ENCODE data around the gene FRMD4A.
A peak's percentile ranks its signal among the peaks of the same experiment; 100 is the strongest.

Gene FRMD4A

DNA sequence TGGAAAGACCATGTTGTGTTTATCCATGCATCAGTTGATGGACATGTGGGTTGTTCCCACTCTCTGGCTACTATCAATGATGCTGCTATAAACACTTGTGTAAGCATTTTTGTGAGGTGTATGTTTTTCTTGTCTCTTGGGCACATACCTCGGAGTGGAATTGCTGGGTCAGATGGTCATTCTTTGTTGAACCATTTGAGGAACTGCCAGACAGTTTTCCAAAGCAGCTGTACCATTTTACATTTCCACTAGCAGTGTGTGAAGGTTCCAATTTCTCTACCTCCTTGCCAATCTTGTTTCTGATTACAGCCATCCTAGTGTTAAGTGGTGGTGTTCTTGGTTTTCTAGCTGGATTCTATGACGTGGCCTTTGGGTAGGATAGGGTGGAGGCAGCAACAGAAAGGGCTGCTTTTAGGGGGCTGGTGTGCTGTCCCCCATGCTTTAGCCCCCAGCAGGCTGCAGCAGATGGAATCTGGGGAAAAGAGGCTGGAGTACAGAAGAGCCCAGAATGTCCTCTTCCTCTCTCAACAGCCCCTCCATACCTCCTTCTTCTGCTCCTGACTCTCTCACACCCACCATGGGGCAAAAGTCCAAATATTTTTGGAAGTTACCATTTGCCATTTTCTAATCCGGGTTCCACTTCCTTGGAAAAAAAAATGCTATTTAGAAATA lies 352.7 kb downstream of the FRMD4A start:
- H3K4me3 ChIP-seq (ENCODE audit: low read length in 2 of 2), result no peak overlapping the region
- no peaks in the 10 kb centered on the region for H3K36me3 ChIP-seq (replicated peaks in 1 of 2; ENCODE audit: control insufficient read depth in 2 of 2, insufficient read depth in 2 of 2, low read length in 2 of 2)
- H2BK120ac ChIP-seq (ENCODE audit: low read depth, low read length), result no peak overlapping the region
- H3K14ac ChIP-seq (ENCODE audit: low read length), result no peak overlapping the region
- no peak overlapping the region for H2AK5ac ChIP-seq (ENCODE audit: low read depth, low read length)
- WGBS, 2 donors (ENCODE audit: extremely low coverage in 2 of 2, insufficient read length in 2 of 2, insufficient replicate concordance in 1 of 2), result no CpG with 5 or more reads among the region's 3 CpGs
- no peak overlapping the region for H3K4me2 ChIP-seq (ENCODE audit: insufficient read depth, low read length, poor library complexity, severe bottlenecking)
- H3K23ac ChIP-seq (ENCODE audit: low read depth, low read length, poor library complexity), result no peak overlapping the region
- H3K18ac ChIP-seq (ENCODE audit: low read length), result no peak overlapping the region
- no peak overlapping the region for H3K4ac ChIP-seq (ENCODE audit: low read length)
- H4K8ac ChIP-seq (ENCODE audit: low read depth, low read length), result no peak overlapping the region
- no peak overlapping the region for H3K27ac ChIP-seq (replicated peaks; ENCODE audit: low read length)
- H3K9me3 ChIP-seq (replicated peaks in 1 of 2; ENCODE audit: control insufficient read depth in 2 of 2, insufficient read depth in 1 of 2, low read depth in 1 of 2, low read length in 2 of 2), result no peaks in the 10 kb centered on the region
- H3K27me3 ChIP-seq (ENCODE audit: control insufficient read depth in 3 of 3, insufficient read depth in 3 of 3, low read depth in 1 of 3, low read length in 3 of 3), result no peaks in the 10 kb centered on the region
- no peak for DNase-seq (ENCODE audit: low spot score)
- H2BK5ac ChIP-seq (ENCODE audit: low read length), result no peak overlapping the region
- H3K9ac ChIP-seq (ENCODE audit: low read depth, low read length, poor library complexity), result no peak overlapping the region
- peaks cover 0 to 1% of the 10 kb centered on the region in 2 donors for H3K4me1 ChIP-seq (ENCODE audit: control insufficient read depth in 2 of 2, insufficient read depth in 1 of 2, low read depth in 1 of 2, low read length in 2 of 2)
- no peak overlapping the region for H2AFZ ChIP-seq (ENCODE audit: low read length)
- no peak overlapping the region for H2BK15ac ChIP-seq (ENCODE audit: low read length)
- no peak overlapping the region for H2BK12ac ChIP-seq (ENCODE audit: low read length)
- H3K79me1 ChIP-seq (ENCODE audit: low read depth, low read length), result no peaks in the 10 kb centered on the region
- no peak overlapping the region for H4K91ac ChIP-seq (ENCODE audit: low read depth, low read length, poor library complexity)

DNA sequence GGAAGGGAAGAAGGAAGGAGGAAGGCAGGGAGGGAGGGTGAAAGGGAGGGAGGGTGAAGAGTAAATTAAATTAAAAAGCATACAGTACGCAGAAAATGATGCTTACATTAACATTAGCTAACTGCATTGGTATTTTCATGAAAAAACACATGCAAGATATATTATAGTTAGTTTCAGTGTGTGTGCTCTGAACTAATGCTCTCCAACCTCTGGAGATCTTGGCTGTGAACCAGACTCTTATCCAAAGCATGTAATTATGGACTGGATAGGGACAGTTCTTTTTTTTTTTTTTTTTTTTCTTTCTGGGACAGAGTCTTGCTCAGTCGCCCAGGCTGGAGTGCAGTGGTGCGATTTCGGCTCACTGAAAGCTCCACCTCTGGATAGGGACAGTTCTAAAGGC lies 357.0 kb downstream of the FRMD4A start:
- H3K9ac ChIP-seq (ENCODE audit: low read depth, low read length, poor library complexity), result no peak overlapping the region

DNA sequence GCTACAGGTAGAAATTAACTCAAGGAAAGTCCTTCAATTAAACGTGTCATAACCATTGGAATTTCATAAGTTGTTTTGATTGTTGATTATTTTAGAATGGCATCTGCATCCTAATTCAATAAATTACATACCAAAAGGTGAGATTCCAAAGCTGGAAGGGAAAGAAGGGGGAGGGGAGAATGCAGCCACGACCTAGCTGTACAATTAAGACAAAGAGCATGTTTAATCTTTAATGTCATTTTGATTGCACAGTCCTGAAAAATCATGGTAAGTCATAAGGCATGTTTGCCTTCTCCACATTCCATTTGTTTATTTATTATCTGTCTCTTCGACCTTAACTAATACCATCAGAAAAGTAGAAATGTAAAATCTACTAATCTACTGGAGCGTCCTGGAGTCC lies 358.1 kb downstream of the FRMD4A start:
- H3K4ac ChIP-seq (ENCODE audit: low read length), result no peak overlapping the region
- H3K4me1 ChIP-seq (ENCODE audit: control insufficient read depth in 2 of 2, insufficient read depth in 1 of 2, low read depth in 1 of 2, low read length in 2 of 2), result peaks cover 0 to 17% of the 10 kb centered on the region in 2 donors
- H3K23ac ChIP-seq (ENCODE audit: low read depth, low read length, poor library complexity), result no peak overlapping the region
- H2BK120ac ChIP-seq (ENCODE audit: low read depth, low read length), result no peak overlapping the region
- DNase-seq (ENCODE audit: low spot score), result no peak
- H3K9ac ChIP-seq (ENCODE audit: low read depth, low read length, poor library complexity), result no peak overlapping the region
- no CpG with 5 or more reads among the region's 4 CpGs for WGBS, 2 donors (ENCODE audit: extremely low coverage in 2 of 2, insufficient read length in 2 of 2, insufficient replicate concordance in 1 of 2)
- H3K14ac ChIP-seq (ENCODE audit: low read length), result no peak overlapping the region
- H3K9me3 ChIP-seq (replicated peaks in 1 of 2; ENCODE audit: control insufficient read depth in 2 of 2, insufficient read depth in 1 of 2, low read depth in 1 of 2, low read length in 2 of 2), result peaks cover 0 to 2% of the 10 kb centered on the region in 2 donors
- no peak overlapping the region for H3K4me3 ChIP-seq (ENCODE audit: low read length in 2 of 2)
- no peak overlapping the region for H3K27ac ChIP-seq (replicated peaks; ENCODE audit: low read length)
- H3K79me1 ChIP-seq (ENCODE audit: low read depth, low read length), result no peaks in the 10 kb centered on the region
- H4K8ac ChIP-seq (ENCODE audit: low read depth, low read length), result no peak overlapping the region
- H2BK15ac ChIP-seq (ENCODE audit: low read length), result no peak overlapping the region
- no peak overlapping the region for H2AFZ ChIP-seq (ENCODE audit: low read length)
- no peaks in the 10 kb centered on the region for H3K27me3 ChIP-seq (ENCODE audit: control insufficient read depth in 3 of 3, insufficient read depth in 3 of 3, low read depth in 1 of 3, low read length in 3 of 3)
- no peak overlapping the region for H3K18ac ChIP-seq (ENCODE audit: low read length)
- H2BK12ac ChIP-seq (ENCODE audit: low read length), result no peak overlapping the region
- no peak overlapping the region for H2AK5ac ChIP-seq (ENCODE audit: low read depth, low read length)
- no peak overlapping the region for H4K91ac ChIP-seq (ENCODE audit: low read depth, low read length, poor library complexity)
- H3K36me3 ChIP-seq (replicated peaks in 1 of 2; ENCODE audit: control insufficient read depth in 2 of 2, insufficient read depth in 2 of 2, low read length in 2 of 2), result no peaks in the 10 kb centered on the region
- H2BK5ac ChIP-seq (ENCODE audit: low read length), result no peak overlapping the region
- H3K4me2 ChIP-seq (ENCODE audit: insufficient read depth, low read length, poor library complexity, severe bottlenecking), result no peak overlapping the region

More for the DNA sequence above, 357.0 kb downstream of the FRMD4A start:
- Histone ChIP-seq H2AK5ac (ENCODE audit: low read depth, low read length) (no peak overlapping the region), H3K27me3 (ENCODE audit: control insufficient read depth in 3 of 3, insufficient read depth in 3 of 3, low read depth in 1 of 3, low read length in 3 of 3) (no peaks in the 10 kb centered on the region), H3K36me3 (replicated peaks in 1 of 2; ENCODE audit: control insufficient read depth in 2 of 2, insufficient read depth in 2 of 2, low read length in 2 of 2) (no peaks in the 10 kb centered on the region), H2BK12ac (ENCODE audit: low read length) (no peak overlapping the region), H4K8ac (ENCODE audit: low read depth, low read length) (no peak overlapping the region), H3K4ac (ENCODE audit: low read length) (no peak overlapping the region), H2BK5ac (ENCODE audit: low read length) (no peak overlapping the region), H2AFZ (ENCODE audit: low read length) (no peak overlapping the region), H3K23ac (ENCODE audit: low read depth, low read length, poor library complexity) (no peak overlapping the region), H3K79me1 (ENCODE audit: low read depth, low read length) (no peaks in the 10 kb centered on the region), H3K4me1 (ENCODE audit: control insufficient read depth in 2 of 2, insufficient read depth in 1 of 2, low read depth in 1 of 2, low read length in 2 of 2) (peaks cover 0 to 17% of the 10 kb centered on the region in 2 donors), H3K9me3 (replicated peaks in 1 of 2; ENCODE audit: control insufficient read depth in 2 of 2, insufficient read depth in 1 of 2, low read depth in 1 of 2, low read length in 2 of 2) (peaks cover 0 to 2% of the 10 kb centered on the region in 2 donors), H3K4me3 (ENCODE audit: low read length in 2 of 2) (no peak overlapping the region), H3K18ac (ENCODE audit: low read length) (no peak overlapping the region), H3K4me2 (ENCODE audit: insufficient read depth, low read length, poor library complexity, severe bottlenecking) (no peak overlapping the region), H3K14ac (ENCODE audit: low read length) (no peak overlapping the region), H3K27ac (replicated peaks; ENCODE audit: low read length) (no peak overlapping the region), H2BK120ac (ENCODE audit: low read depth, low read length) (no peak overlapping the region), H2BK15ac (ENCODE audit: low read length) (no peak overlapping the region), H4K91ac (ENCODE audit: low read depth, low read length, poor library complexity) (no peak overlapping the region)
- DNase-seq (ENCODE audit: low spot score), result no peak
- WGBS, 2 donors (ENCODE audit: extremely low coverage in 2 of 2, insufficient read length in 2 of 2, insufficient replicate concordance in 1 of 2), result no CpG with 5 or more reads among the region's 4 CpGs

DNA sequence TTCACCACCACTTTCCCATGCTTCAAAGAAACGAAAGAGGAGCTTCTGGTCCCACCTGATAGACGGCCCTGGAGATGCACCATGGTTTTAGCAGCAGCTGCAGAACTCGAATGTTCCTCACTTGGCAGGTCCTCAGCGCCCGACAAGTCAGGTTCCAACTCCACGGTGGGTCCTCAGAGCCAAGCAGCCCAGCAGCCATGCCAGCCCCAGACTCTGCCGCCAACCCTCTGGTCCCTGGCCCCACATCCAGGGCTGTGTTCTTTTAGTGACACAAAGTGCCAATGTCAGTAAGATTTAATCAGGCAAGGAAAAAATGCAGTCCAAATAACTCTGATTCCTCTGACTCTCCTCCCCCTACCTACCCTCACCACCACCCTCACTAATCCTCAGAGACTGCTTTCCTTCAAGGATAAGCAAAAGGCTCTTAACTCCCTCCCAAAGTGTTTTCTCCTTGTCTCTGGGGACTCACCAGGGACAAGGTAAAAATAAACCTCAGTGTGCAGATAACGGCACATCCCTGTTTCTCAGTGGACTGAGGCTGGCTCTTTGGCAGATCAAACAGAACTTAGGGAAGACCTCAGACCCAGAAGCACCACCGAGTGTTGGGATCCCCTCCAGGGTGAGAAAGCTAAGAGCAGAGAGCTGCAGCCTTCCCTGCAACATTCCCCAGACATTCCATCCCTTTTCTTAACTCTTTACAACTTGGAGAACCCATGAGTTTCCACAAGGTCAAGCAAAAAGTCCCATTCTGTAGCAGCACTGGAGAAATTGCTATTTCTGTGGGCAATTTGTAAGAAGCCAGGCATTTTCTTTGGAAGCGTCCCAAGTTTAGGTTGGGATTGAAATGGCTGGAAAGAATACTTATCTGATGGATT lies 358.9 kb downstream of the FRMD4A start:
- Histone ChIP-seq H3K14ac (ENCODE audit: low read length) (no peak overlapping the region), H3K4ac (ENCODE audit: low read length) (no peak overlapping the region), H3K4me3 (ENCODE audit: low read length in 2 of 2) (no peak overlapping the region), H3K9me3 (replicated peaks in 1 of 2; ENCODE audit: control insufficient read depth in 2 of 2, insufficient read depth in 1 of 2, low read depth in 1 of 2, low read length in 2 of 2) (peaks cover 0 to 2% of the 10 kb centered on the region in 2 donors), H3K27me3 (ENCODE audit: control insufficient read depth in 3 of 3, insufficient read depth in 3 of 3, low read depth in 1 of 3, low read length in 3 of 3) (no peaks in the 10 kb centered on the region), H2BK5ac (ENCODE audit: low read length) (no peak overlapping the region), H2AK5ac (ENCODE audit: low read depth, low read length) (peak overlapping the region; percentile 17), H2BK15ac (ENCODE audit: low read length) (peak overlapping the region; percentile 3), H3K4me2 (ENCODE audit: insufficient read depth, low read length, poor library complexity, severe bottlenecking) (no peak overlapping the region), H3K27ac (replicated peaks; ENCODE audit: low read length) (no peak overlapping the region), H3K79me1 (ENCODE audit: low read depth, low read length) (no peaks in the 10 kb centered on the region), H3K18ac (ENCODE audit: low read length) (peak overlapping the region; percentile 32), H2BK12ac (ENCODE audit: low read length) (no peak overlapping the region), H2AFZ (ENCODE audit: low read length) (no peak overlapping the region), H4K8ac (ENCODE audit: low read depth, low read length) (no peak overlapping the region), H3K36me3 (replicated peaks in 1 of 2; ENCODE audit: control insufficient read depth in 2 of 2, insufficient read depth in 2 of 2, low read length in 2 of 2) (no peaks in the 10 kb centered on the region), H4K91ac (ENCODE audit: low read depth, low read length, poor library complexity) (no peak overlapping the region), H2BK120ac (ENCODE audit: low read depth, low read length) (no peak overlapping the region), H3K4me1 (ENCODE audit: control insufficient read depth in 2 of 2, insufficient read depth in 1 of 2, low read depth in 1 of 2, low read length in 2 of 2) (peaks cover 0 to 17% of the 10 kb centered on the region in 2 donors), H3K23ac (ENCODE audit: low read depth, low read length, poor library complexity) (no peak overlapping the region), H3K9ac (ENCODE audit: low read depth, low read length, poor library complexity) (no peak overlapping the region)
- WGBS, 2 donors (ENCODE audit: extremely low coverage in 2 of 2, insufficient read length in 2 of 2, insufficient replicate concordance in 1 of 2), result no CpG with 5 or more reads among the region's 10 CpGs
- no peak for DNase-seq (ENCODE audit: low spot score)

All from neuronal stem cell (in vitro differentiated cells).